Esophagus mucosa (tissue), 1 donor: ENCODE measurements around the gene RNF6. TPM values are rescaled to one million over a fixed set of nuclear protein-coding genes. Genes with fewer than 3 reads are reported as not detected.

Experiments used
- total RNA-seq: library from RNA; stranded (reverse); gene quantifications from one replicate; pipeline ENCODE4 v1.2.4, GENCODE V29; 2023
- donor health status: DM: yes; HTN: yes; CAD: no.

RNF6 gene
- total RNA-seq, 1 donor from 2014 or later: 28.9 TPM

Other genes with a start within 250 kb of the RNF6 start
- gene SHISA2, start 170.3 kb downstream of the RNF6 start, total RNA-seq: 0.16 TPM
- gene CDK8, start 31.8 kb upstream of the RNF6 start, total RNA-seq: 7.7 TPM